Measurements from ENCODE around the gene PSEN2.

- TF ChIP-seq MXI1 (IDR thresholded peaks at IDR 0.05; ENCODE audit: low read depth, low read length) (no peak), RAD21 (IDR thresholded peaks at IDR 0.05; ENCODE audit: insufficient read depth, low read depth, low read length) (no peak), ZBTB33 (IDR thresholded peaks at IDR 0.05) (no peak), POLR2A (IDR thresholded peaks at IDR 0.05; ENCODE audit: low read depth, low read length) (no peak), REST (IDR thresholded peaks at IDR 0.05; ENCODE audit: low read depth, low read length) (no peak)
Observed at GRCh38 chr1:226889616-226890330, 19.4 kb downstream of the PSEN2 start.

Measured in GM12878 (cell line).